Large intestine (tissue), 3 donors: ENCODE data around the gene C19orf73. TPM values are rescaled to one million over a fixed set of nuclear protein-coding genes. Genes with fewer than 3 reads are reported as not detected.
A peak's percentile ranks its signal among the peaks of the same experiment; 100 is the strongest.

Source experiments
- DNase-seq, 2 donors: peaks; one replicate each; pipeline versions ENCODE4 v3.0.0 to v3.0.0-alpha.2; 2013
- H3K27ac ChIP-seq: one replicate; pipeline ENCODE4 v1.5.1; 2013; ENCODE audit warnings: low read length
- H3K27me3 ChIP-seq: 2 replicates; pipeline ENCODE4 v1.6.1; 2013; ENCODE audit warnings: low read length; ENCODE audit not compliant: control insufficient read depth, insufficient read depth
- H3K36me3 ChIP-seq: 2 replicates; pipeline ENCODE4 v1.6.1; 2013; ENCODE audit warnings: low read length; ENCODE audit not compliant: control insufficient read depth, insufficient read depth
- H3K4me1 ChIP-seq: one replicate; pipeline ENCODE4 v1.6.1; 2013; ENCODE audit warnings: low read length; ENCODE audit not compliant: control insufficient read depth, insufficient read depth
- H3K4me3 ChIP-seq: one replicate; pipeline ENCODE4 v1.5.1; 2013; ENCODE audit warnings: low read length
- H3K9me3 ChIP-seq: one replicate; pipeline ENCODE4 v1.6.1; 2013; ENCODE audit warnings: mild to moderate bottlenecking, low read depth, low read length, moderate library complexity; ENCODE audit not compliant: control insufficient read depth
- WGBS: methylation state at CpG from one replicate; pipeline ENCODE4 v1.1.5; 2013; ENCODE audit warnings: low lambda C conversion rate; ENCODE audit not compliant: insufficient coverage; 5-methylcytosine and 5-hydroxymethylcytosine counted together
- polyA plus RNA-seq: library from polyadenylated mRNA; unstranded; fragments of 120-200 nt; gene quantifications from one replicate; pipeline ENCODE4 v1.2.1, GENCODE V29; 2013

Gene C19orf73
- polyA plus RNA-seq, 1 donor: 1.4 TPM

GRCh38 chr19:49101160-49101559 lies 17.8 kb downstream of the C19orf73 start:
- H3K27ac ChIP-seq: no peak overlapping the region
- no peaks in the 10 kb centered on the region for H3K4me1 ChIP-seq
- no peak for DNase-seq
- no CpG with 5 or more reads among the region's 12 CpGs for WGBS
- H3K27me3 ChIP-seq: no peaks in the 10 kb centered on the region
- H3K4me3 ChIP-seq: no peak overlapping the region
- H3K36me3 ChIP-seq: peaks cover 80% of the 10 kb centered on the region
- no peaks in the 10 kb centered on the region for H3K9me3 ChIP-seq

- Histone ChIP-seq H3K9me3 (no peaks in the 10 kb centered on the region), H3K4me1 (no peaks in the 10 kb centered on the region), H3K36me3 (peaks cover 82% of the 10 kb centered on the region), H3K27ac (no peak overlapping the region), H3K27me3 (no peaks in the 10 kb centered on the region), H3K4me3 (no peak overlapping the region)
- DNase-seq: no peak
- WGBS: 100% methylated on average over 1 of the region's 4 CpGs
These were observed 20.1 kb downstream of the C19orf73 start for GRCh38 chr19:49098795-49099194.

GRCh38 chr19:49097453-49098288 lies 21.3 kb downstream of the C19orf73 start:
- no peaks in the 10 kb centered on the region for H3K4me1 ChIP-seq
- H3K27me3 ChIP-seq: no peaks in the 10 kb centered on the region
- H3K27ac ChIP-seq: no peak overlapping the region
- H3K36me3 ChIP-seq: peaks cover 79% of the 10 kb centered on the region
- DNase-seq: peak; percentile 55 to 58
- H3K9me3 ChIP-seq: no peaks in the 10 kb centered on the region
- H3K4me3 ChIP-seq: no peak overlapping the region
- no CpG with 5 or more reads among the region's 8 CpGs for WGBS

GRCh38 chr19:49094505-49095482 lies 24.1 kb downstream of the C19orf73 start:
- DNase-seq: no peak
- no peaks in the 10 kb centered on the region for H3K27me3 ChIP-seq
- no peaks in the 10 kb centered on the region for H3K9me3 ChIP-seq
- no peaks in the 10 kb centered on the region for H3K4me1 ChIP-seq
- H3K27ac ChIP-seq: no peak overlapping the region
- peaks cover 81% of the 10 kb centered on the region for H3K36me3 ChIP-seq
- no peak overlapping the region for H3K4me3 ChIP-seq
- WGBS: 81% methylated on average over 4 of the region's 23 CpGs

- H3K36me3 ChIP-seq: peaks cover 76% of the 10 kb centered on the region
- H3K27me3 ChIP-seq: no peaks in the 10 kb centered on the region
- WGBS: no CpG with 5 or more reads among the region's 6 CpGs
- no peak overlapping the region for H3K4me3 ChIP-seq
- no peak for DNase-seq
- no peaks in the 10 kb centered on the region for H3K4me1 ChIP-seq
- H3K27ac ChIP-seq: no peak overlapping the region
- no peaks in the 10 kb centered on the region for H3K9me3 ChIP-seq
These were observed 26.3 kb downstream of the C19orf73 start for GRCh38 chr19:49092686-49093085.

- peaks cover 74% of the 10 kb centered on the region for H3K36me3 ChIP-seq
These were observed 27.4 kb downstream of the C19orf73 start for GRCh38 chr19:49091391-49092038.

GRCh38 chr19:49086296-49086695 lies 32.6 kb downstream of the C19orf73 start:
- DNase-seq: no peak
- peaks cover 15% of the 10 kb centered on the region for H3K4me1 ChIP-seq
- H3K9me3 ChIP-seq: no peaks in the 10 kb centered on the region
- H3K4me3 ChIP-seq: peak overlapping the region; percentile 71
- no CpG with 5 or more reads among the region's 11 CpGs for WGBS
- H3K27ac ChIP-seq: no peak overlapping the region
- H3K36me3 ChIP-seq: peaks cover 34% of the 10 kb centered on the region
- no peaks in the 10 kb centered on the region for H3K27me3 ChIP-seq

More at GRCh38 chr19:49091391-49092038, 27.4 kb downstream of the C19orf73 start:
- 88% methylated on average over 3 of the region's 17 CpGs for WGBS
- no peak for DNase-seq
- H3K27ac ChIP-seq: no peak overlapping the region
- H3K4me1 ChIP-seq: peaks cover 6% of the 10 kb centered on the region
- no peaks in the 10 kb centered on the region for H3K27me3 ChIP-seq
- H3K4me3 ChIP-seq: no peak overlapping the region
- H3K9me3 ChIP-seq: no peaks in the 10 kb centered on the region

- H3K27me3 ChIP-seq: no peaks in the 10 kb centered on the region
These were observed 33.1 kb downstream of the C19orf73 start for GRCh38 chr19:49085868-49086232.

GRCh38 chr19:49085020-49085867 lies 33.7 kb downstream of the C19orf73 start, which contains the start of gene SNRNP70:
Gene SNRNP70 (plus strand): TSS chr19:49085451. CDS start chr19:49086415, 964 bp downstream.
- peak within 1 kb of the TSS; percentile 71 for H3K4me3 ChIP-seq
- H3K27me3 ChIP-seq: no peaks in the 10 kb centered on the region
- peaks cover 23% of the 10 kb centered on the region for H3K36me3 ChIP-seq
- peaks cover 15% of the 10 kb centered on the region for H3K4me1 ChIP-seq
- peak within 1 kb of the TSS; percentile 83 for H3K27ac ChIP-seq
- peak; percentile 100 for DNase-seq
- H3K9me3 ChIP-seq: no peaks in the 10 kb centered on the region
- WGBS: 0% methylated on average over 3 of the region's 89 CpGs

More at GRCh38 chr19:49085868-49086232, 33.1 kb downstream of the C19orf73 start:
- Histone ChIP-seq H3K9me3 (no peaks in the 10 kb centered on the region), H3K27ac (peak overlapping the region; percentile 83), H3K36me3 (peaks cover 29% of the 10 kb centered on the region), H3K4me3 (peak overlapping the region; percentile 71), H3K4me1 (peaks cover 15% of the 10 kb centered on the region)
- DNase-seq: no peak
- 0% methylated on average over 4 of the region's 14 CpGs for WGBS
